PC-3 (cell line): ENCODE results near the gene KIF5A.

ENCODE experiments used
- CTCF ChIP-seq: fragments of 300-600 bp; sonication (generic); conservative IDR thresholded peaks from 2 replicates; pipeline ENCODE4 v1.5.1; 2017; ENCODE audit warnings: antibody characterized with exemption, low read depth, mild to moderate bottlenecking, low read length
- EZH2 ChIP-seq: fragments of 300-600 bp; sonication (generic); IDR thresholded peaks from one replicate; pipeline ENCODE4 v1.6.1; 2017; ENCODE audit warnings: antibody characterized with exemption, mild to moderate bottlenecking, low read length; ENCODE audit not compliant: unreplicated experiment

DNA sequence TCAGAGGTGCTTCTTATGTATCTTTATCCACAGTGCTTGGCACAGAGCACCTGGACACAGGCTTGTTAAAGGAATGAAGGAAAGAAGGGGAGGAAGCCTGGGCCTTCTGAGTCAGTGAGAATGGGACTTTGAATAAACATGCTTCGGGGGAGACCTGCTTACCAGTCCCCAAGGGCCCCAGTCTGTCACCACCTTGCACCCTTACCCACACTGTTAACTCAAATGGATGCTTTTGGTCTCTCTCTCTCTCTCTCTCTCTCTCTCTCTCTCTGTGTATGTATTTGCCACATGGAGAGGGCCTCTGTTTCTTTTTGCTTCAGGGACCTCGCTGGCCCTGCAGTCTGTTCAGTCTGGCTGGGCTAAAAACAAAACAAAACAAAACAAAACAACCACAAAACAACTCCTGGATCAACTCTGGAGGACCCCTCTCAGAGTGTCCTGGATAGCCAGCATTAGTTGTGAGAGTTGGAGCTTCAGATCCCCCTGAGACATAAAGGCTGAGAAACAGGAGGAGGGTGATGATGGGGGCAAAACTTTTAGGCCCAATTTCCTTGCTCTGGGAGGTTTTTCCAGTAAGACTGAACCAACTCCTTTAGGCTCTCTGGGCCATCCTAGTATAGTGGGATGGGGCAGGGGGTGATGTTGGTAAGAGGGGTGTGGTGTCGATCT lies 1.9 kb downstream of the KIF5A start:
- TF ChIP-seq CTCF: no peak
- no peak for TF ChIP-seq EZH2
